ENCODE data around the gene MORF4L1.

- TF ChIP-seq CTCF (IDR thresholded peaks at IDR 0.05; ENCODE audit: insufficient read depth, low read length, poor library complexity, severe bottlenecking) (no peak), EZH2phosphoT487 (conservative IDR thresholded peaks at IDR 0.05; ENCODE audit: low read length) (no peak)
Measured at GRCh38 chr15:78853500-78853899, 19.2 kb upstream of the MORF4L1 start.

All from SU-DHL-6 (cell line).